ENCODE data around the gene GLT1D1.

The GLT1D1 gene

DNA sequence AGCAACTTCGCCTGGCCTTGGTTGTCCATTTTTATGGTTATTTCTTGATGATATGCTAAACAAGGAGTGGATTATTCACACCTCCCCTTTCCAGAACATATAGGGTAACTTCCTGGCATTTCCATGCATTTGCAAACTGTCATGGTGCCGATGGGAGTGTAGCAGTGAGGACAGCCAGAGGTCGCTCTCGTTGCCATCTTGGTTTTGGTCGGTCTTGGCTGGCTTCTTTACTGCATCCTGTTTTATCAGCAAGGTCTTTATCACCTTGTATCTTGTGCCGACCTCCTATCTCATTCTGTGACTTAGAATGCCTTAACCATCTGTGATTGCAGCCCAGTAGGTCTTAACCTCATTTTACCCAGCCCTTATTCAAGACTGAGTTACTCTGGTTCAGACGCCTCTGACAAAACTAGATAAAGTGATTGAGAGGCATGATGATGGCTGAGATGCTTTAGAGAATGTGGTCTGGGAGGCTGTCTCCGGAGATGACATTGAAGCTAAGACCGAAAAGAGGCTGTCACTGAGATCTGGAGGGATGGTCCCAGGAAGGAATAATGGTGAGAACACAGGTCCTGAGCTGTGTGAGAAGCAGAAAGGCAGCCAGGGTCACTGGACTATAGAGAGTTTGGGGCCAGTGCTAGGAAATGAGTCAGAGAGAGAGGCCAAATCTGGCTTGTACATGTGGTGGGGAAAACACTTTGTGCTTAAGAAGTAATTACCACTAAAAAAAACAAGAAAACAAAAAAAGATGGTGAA lies 2.9 kb downstream of the GLT1D1 start:
- no peak for DNase-seq (ENCODE audit: low read depth, low spot score)

DNA sequence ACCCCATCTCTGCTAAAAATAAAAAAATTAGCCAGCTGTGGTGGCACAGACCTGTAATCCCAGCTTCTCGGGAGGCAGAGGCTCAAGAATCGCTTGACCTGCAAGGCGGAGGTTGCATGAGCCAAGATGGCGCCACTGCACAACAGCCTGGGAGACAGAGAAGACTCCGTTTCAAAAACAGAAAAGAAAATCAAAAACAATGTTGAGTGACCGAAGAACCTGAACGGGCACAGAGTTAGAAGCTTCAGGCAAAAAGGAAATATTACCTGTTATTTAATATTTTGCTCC lies 3.5 kb downstream of the GLT1D1 start:
- DNase-seq (ENCODE audit: low read depth, low spot score), result no peak

DNA sequence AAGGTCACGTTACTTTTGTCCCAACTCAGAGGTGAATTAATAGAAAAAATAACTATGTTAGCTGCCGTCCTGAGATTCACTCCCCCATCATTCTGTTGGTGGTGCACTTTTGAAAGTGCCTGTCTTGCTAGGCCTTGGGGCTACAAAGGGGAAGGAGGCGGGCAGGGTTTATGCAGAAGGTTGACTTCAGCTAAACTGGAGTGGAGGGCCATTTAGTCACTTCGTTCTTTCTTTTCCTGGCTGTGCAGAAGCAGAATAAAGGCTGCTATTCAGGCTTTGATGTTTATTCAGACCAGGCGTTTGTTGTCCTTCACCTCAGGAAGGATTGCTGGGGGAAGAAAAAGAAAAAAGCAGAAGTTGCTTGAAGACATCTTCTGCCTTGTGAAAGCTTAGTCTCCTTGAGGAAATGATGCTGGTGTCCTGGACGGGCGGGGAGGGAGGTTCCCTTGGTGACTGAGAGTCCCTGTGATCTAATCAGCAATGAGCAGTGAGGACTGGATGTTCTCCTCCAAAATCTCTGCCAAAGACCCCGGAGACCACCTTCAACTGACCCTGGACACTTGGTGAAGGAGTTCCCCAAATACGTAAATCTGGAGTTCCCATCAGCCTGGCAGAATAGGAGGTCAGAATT lies 4.0 kb downstream of the GLT1D1 start:
- no peak for DNase-seq (ENCODE audit: low read depth, low spot score)

DNA sequence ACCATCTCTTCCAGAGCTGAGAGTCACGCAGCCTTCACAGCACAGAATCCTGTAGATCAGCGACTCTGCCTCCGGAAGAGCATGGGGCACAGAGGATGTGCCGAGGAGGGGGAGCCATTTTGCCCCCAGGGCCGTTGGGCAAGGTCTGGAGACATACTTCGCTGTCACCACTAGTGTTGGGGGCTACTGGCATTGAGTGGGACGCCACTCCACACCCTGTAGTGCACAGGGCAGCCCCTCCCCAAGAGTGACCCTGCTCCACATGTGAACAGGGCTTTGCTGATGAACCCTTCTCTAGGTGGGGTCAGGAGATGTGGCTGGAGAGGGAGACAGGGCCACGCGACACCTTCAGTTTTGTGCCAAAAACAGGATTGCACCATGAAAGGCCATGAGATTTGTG lies 6.0 kb downstream of the GLT1D1 start:
- DNase-seq (ENCODE audit: low read depth, low spot score), result no peak

DNA sequence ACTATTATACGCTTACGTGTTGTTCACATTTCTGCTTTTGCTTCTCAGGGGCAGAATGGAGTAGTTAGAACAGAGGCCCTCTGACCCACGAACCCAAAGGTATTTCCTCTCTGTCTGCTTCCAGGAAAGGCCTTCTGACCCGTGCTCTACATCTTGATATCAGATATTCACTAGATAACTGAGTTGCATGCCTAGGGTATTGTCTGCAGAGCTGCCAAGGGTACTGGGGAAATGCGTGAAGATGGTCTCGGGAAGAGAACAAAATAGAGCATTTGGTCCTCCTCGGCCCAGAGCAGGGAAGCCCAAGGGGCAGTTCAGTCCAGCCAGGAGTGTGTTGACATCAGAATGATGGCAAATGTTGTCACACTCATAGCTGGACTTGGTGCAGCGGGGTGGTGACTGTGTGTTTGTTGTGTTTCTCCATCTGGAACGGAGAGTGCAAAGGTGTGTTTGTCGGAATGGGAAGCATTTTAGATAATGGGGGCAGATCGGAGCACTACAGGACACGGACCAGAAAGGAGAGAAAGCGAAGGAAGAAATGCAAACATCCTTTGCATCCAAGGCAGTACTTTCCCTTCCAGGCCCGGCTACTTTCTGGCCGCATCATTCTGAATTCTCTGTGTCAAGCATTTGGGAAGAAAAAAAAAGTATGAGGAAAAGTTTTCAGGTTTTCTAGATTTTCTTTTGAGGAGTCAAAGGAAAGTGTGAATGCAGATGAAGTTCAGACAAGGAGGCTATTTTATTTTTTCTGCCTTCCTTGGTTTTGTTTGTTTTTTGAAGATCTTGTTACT lies 8.1 kb downstream of the GLT1D1 start:
- no peak for DNase-seq (ENCODE audit: low read depth, low spot score)

DNA sequence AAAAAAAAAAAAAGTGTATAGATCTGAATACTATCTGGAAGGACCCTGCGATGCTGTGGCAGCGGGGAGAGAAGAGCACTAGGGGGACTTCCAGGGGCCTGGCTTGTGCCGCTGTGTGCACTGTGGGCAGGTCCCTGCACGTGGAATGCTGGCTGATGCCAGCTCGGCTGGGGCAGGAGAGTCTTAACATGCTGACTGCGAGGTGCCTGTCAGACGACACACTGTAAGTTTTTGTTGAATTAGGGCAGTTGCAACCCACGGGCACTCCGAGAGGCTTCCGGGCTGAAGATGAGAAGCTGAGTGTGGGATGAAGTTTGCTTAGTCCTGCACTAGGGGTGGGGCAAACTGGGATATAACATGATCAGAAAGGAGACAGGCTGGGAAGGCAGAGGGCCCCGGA lies 10.7 kb downstream of the GLT1D1 start:
- DNase-seq (ENCODE audit: low read depth, low spot score), result no peak

DNA sequence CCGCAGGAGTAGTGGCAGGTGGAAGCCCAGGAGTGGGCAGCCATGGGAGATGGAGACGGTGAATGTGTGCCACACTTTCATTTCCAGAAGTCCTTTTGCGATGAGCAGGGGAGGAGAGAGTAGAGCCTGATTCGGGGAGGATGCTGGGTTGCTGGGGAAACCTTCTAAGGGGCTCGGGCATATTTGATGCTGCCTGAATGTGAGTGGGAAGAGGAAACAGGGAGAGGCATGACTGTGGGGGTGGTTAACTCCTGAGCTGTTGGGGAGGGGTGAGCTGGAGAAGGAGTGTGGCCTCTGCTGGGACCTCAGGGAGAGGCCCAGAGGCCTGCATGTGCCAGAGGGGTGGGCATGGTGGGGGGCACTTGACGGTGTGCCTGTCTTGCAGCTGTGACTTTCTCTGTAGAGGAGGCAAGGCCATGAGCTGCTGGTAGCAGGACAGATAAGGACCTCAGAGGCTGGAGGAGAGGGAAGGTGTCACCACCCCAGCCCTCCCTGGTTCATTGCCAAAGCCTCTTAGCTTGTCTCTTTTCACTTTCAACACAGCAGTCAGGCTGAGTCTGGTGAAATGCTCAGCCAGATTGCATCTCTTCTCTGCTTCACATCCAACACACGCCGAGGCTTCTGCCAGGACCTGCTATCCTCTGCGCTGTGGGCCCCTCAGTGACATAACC lies 11.4 kb downstream of the GLT1D1 start:
- DNase-seq (ENCODE audit: low read depth, low spot score), result no peak

DNA sequence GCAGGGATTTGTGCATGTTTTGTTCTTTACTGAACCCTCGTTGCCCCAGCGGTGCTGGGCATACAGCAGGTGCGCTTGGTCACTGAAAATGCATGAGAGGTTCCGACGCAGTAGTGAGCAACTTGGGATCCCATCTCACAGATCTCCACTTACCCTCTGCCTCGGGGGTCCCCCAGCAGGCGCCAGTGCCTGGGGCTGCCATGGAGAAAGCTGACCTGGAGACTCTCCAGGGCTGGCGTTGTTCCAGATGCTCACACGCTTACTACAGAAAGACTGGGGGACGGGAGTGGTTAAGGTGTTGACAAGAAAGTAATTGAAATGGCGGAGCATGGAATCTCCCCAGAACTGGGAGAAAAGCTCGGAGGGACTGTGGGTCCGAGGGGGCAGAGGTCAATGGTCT lies 14.2 kb downstream of the GLT1D1 start:
- DNase-seq (ENCODE audit: low read depth, low spot score), result no peak

DNA sequence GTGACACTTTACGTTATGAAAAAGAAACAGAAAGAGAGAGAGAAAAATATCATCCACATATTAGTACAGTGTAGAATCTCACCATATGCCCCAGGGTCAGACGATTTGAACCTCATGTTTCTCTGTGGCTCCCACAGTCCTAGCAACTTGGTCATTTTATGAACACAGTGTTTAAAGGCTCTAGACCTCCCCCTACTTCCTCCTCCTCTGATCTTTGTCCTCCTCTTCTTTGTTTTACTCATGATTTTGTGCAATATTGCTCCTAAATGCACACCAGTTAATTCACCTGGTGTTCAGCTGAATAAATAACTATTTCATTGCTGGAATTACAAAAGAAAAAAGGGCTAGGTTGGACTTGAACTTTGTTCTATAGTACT lies 18.2 kb downstream of the GLT1D1 start:
- DNase-seq (ENCODE audit: low read depth, low spot score), result no peak

DNA sequence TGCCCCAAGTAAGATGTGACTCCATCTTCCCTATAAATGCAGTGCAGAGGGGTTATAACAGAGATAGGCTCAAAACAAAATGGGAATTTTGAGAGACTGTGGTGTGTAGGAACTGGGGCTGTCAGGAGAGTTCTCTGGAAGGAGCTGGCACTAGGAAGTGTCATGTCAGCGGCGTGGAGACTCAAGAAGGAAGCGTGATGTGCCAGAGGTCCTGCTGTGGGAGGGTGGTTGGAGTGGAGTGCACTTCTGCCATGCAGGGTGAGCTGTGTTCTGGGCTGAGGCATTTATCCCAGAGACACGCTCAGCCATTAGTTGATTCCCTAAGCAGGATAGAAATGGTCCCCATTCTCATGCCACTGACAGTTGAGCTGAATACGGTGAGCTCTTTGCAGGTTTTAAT lies 19.0 kb downstream of the GLT1D1 start:
- DNase-seq (ENCODE audit: low read depth, low spot score), result no peak

DNA sequence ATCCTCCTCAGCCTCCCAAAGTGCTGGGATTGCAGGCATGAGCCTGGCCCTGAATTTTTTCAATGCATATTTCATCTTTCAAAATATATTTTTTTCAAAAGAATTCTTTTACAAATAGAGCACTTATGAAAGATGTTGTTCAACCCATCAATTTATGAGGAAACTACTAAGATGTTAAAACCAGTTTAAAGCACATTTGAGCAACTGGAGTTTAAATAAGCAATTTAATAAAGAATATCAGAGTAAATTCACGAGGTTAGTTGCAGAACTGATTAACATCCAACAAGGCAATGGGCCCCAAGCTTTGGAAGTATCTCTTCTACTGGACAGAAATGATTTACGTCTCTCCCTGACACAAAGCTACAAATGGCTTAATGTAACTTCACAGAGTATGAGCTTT lies 23.3 kb downstream of the GLT1D1 start:
- no peak for DNase-seq (ENCODE audit: low read depth, low spot score)

DNA sequence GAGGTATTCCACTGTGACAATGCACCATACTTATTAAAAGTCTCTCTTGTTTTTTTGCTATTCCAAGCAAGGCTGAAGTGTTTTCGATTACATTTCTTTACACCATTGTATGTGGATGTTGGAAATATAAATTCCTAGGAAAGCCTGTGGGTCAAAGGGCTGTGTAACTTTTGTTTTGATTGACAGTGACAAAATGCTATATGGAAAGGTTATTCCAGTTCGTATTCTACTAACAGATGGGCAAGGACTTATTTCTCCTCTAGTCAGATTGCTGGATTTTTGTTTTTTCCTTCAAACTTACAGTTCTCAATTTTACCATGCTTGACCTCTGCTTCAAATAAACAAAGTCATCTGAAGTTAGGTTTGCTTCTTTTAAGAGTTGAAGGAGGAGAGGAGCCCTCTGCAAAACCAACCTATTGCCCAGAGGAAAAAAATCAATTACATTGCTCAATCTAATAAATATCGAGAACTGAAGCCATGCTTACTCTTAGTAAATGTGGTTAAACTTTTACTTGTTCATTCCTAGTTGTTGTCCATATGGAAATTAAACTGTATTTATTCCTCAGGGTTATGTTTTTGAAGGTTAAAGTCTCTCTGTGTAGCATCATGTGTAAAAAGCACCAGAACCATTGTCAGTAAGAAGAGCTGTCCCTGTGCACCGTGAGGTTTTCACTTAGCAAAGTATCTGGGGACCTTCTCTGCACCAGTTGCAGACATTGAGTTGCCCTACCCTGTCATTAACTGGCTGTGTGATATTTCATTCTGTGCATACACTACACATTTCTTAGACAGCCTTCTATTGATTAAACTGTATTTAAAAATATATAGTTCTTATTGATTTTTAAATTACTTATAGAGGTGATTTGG lies 26.9 kb downstream of the GLT1D1 start:
- no peak for DNase-seq (ENCODE audit: low read depth, low spot score)

DNA sequence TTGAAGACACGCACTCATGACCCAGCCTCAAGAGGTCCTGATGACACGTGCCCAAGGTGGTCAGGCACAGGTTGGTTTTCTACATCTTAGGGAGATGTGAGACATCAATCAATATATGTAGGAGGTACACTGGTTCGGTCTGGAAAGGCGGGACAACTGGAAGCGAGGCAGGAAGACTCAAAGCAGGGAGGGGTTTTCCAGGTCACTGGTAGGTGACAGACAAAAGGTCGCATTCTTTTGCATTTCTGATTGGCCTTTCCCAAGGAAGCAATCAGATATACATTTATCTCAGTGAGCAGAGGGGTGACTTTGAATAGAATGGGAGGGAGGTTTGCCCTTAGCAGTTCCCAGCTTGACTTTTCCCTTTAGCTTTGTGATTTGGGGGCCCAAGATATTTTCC lies 38.6 kb downstream of the GLT1D1 start:
- no peak for DNase-seq (ENCODE audit: low read depth, low spot score)

DNA sequence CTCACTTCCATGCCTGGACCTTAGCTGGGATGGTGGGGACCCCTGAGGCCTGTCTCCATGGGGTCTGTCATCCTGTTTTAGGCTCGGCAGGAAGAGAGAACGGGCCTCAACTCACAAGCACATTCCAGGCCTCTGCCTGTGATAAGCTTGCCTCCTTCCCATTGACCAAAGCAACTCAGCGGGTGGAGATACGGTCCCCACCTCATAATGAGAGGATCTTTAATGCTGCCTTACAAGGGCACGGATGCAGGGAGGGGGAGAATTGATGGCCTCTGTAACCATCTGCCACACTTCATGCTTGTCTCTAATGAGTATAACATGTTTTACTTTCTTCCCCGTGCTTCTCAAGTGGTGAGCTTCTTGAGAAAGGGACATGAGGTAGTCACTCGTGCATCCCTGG lies 50.0 kb downstream of the GLT1D1 start:
- DNase-seq (ENCODE audit: low read depth, low spot score), result no peak

DNA sequence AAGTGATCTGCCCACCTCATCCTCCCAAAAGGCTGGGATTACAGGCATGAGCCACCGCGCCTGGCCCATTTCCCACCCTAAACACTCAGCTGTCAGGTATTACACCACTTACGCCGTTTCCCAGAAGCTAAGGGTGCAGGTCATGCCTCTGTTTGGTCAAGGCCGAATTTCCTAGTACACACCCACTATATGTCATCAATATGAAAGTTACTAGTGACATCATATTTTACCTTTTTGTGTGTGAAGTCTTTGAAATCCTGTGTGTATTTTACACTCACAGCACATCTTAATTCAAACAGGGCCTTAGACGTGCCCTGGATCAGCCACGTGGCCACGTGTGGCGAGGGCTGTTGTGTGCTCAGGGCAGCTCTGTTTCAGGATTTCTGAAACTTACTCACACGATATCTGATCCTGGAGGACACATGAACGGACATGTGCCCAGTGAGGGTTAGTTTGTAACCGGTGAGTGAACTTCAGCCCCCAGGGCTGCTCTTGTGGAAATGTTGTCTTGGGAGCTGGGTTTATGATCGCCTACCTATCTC lies 51.8 kb downstream of the GLT1D1 start:
- DNase-seq (ENCODE audit: low read depth, low spot score), result no peak

DNA sequence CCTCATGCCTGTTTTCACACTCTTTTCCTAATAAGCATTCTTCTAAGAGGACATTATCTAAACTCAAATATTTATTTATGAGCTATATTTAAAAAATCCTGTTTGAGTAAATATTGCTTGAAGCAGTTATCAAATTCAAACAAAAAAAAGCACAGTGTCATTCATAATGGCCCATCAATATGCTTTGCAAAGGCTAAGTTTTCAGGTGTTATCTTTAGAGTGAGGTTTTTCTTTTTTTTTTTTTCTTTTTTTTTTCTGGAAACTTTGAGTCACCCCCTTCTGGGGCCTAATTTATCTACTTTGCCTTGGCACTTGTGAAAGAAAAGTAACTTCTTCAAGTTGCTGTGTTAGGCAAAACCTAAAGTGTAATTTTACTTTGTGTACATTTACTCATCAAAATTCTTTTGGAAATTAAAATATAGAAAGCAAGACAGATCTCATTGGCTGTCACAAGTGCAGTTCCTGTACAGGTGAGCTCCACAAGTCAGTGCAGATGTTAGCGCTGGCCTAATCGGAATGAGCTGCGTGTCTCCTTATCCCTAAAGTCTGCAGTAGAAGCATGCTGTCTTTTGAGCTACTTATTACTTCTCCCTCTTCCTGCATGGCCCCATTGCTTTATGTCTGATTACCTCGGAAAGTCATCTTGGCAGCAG lies 53.3 kb downstream of the GLT1D1 start:
- no peak for DNase-seq (ENCODE audit: low read depth, low spot score)

DNA sequence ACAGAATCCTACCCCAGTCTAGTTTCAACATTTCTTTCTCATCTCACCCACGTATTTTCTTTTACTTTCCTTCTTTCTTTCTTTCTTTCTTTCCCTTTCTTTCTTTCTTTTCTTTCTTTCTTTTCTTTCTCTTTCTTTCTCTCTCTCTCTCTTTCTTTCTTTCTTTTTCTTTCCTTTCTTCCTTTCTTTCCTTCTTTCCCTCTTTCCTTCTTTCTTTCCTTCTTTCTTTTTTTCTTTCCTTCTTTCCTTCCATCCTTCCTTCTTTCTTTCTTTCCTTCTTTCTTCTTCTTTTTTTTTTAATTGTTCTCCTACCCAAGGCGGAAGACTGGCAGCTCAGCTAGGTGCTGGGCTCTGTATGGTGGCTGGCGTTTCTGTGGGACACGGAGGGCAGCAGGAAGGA lies 55.0 kb downstream of the GLT1D1 start:
- DNase-seq (ENCODE audit: low read depth, low spot score), result no peak

DNA sequence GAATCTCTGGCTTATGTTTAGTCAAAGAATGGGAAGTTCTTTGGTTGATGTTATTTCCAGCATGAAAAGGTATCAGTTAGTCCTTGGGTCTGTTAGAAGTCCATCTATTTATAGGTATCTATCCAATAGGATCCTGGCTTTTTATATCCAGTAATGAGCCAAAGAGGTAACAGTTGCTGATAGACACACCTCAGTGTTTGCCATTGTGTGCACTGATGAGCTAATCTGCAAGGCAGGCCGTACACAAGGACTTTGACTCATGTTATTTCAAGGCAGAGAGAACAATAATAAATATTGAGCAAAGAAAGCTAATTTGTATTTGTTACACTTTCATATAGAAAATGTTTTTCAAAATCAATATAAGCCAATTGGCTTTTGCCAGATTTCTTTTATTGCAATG lies 56.4 kb downstream of the GLT1D1 start:
- no peak for DNase-seq (ENCODE audit: low read depth, low spot score)

DNA sequence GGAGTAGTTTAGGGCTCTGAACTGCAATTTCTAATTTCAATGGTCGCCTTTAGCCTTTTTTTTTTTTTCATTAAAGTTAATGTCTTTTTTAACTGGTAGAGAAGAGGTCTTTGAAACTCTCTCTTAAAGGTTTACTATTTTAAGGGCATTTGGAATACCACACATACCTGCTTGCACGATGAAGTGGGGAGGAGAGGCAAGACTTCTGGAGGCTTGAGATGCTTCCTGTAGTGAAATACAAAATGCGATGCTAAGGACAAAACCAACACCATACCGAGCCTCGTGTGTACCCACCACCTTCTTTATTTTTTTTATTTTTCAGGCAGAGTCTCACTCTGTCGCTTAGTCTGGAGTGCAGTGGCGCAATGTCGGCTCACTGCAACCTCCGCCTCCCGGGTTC lies 57.4 kb downstream of the GLT1D1 start:
- no peak for DNase-seq (ENCODE audit: low read depth, low spot score)

DNA sequence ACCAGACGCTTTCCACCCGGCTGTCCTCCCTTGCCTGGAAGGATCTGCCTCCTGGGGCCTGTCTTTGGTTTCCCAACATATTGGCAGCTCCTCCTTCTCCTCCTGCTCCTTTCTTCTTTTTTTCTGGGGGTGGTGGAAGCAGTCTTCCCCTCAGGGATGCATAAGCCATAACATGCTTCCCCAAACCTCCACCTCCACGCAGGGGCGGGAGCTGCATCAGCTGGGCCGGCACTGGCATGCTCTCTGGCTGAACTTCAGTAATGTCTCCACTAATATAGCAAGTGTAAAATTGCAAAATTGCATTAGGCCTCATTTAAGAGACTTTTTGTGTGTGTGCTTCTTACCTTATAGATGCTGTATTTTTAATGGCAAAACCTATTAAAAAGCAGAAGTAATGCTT lies 58.6 kb downstream of the GLT1D1 start:
- no peak for DNase-seq (ENCODE audit: low read depth, low spot score)
